HG03025 (cell line): Measurements from ENCODE around the gene RCSD1.
"Not testable (repeated sequence)": the region's sequence is repeated elsewhere in the genome, so short reads cannot be mapped to it uniquely, and the experiment has no call there.

Experiments used
- ATAC-seq: cut with Tn5 transposase; IDR thresholded peaks from one replicate; pipeline ENCODE4 v1.9.1; 2021; ENCODE audit warnings: mild to moderate bottlenecking, moderate library complexity; ENCODE audit not compliant: unreplicated experiment, low FRiP score

RCSD1 gene

DNA sequence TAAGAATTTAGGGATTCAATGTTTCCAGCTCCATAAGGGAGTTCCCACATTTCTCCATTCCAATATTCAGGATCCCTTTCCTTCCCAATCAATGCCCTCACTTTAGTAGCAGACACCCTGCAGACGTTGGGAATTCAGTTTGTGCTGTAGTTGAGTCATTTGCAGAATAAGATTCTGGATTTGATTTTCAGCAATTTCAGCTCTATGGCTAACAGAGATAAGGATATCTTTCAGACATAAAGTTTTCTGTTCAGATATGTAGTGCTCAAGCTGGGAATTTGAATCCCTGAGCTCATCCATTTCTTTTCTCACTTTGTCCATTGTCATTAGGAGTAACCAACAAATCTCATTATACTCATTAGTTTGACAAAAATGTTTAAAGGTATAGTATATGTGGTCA, 104.8 kb downstream of the RCSD1 start:
- no peak for ATAC-seq

DNA sequence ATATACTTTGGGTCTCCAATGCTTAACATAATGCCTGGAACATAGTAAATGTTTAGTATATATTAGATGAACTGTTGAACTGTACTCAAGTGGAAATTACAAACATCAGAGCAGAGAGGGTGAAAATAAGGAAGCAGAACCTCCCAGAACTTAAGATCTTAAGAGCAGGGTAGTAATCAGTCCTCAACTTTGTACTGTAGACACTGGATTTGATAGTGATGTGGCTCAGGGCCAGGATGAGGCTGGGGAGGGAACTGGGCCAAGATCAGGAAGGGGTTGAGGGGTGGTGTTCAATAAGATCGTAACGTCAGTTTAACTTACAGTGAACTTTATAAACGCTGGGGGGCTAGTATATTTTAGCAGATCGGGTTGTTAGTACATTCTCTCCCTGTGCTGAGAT, 107.1 kb downstream of the RCSD1 start:
- no peak for ATAC-seq

DNA sequence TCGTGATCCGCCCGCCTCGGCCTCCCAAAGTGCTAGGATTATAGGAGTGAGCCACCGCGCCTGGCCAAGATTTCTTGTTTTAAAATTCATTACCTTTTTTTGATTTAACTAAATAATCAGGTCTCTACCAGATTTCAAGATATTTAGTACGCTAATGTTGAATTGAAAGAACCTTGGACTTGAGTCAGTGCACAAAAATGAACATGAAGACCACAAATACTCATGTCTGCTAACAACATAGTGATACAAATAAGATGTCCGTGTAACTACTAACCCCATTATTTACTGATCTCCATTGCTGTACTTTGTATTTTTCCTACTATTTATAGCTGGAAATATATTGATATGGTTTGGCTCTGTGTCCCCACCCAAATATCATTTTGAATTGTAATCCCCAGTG, 108.1 kb downstream of the RCSD1 start:
- no peak for ATAC-seq

DNA sequence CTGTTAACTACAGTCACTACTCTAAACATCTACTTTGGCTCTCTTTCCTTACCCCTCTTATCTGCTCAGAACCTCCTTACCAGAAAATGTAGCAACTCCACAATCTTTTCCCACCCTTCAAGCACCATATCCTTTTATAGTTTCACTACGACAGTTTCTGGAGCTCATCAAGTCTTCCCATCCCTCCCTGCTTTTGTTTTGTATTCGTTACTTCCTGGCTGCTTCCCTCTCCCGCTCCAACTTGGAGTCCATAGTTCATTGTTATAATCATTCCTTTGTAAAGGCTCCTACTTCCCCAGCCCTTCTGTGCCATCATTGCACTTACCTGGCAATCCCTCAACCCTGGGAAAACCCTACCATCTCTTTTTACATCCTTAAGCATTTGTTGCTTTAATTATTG, 109.7 kb downstream of the RCSD1 start:
- ATAC-seq = no peak

DNA sequence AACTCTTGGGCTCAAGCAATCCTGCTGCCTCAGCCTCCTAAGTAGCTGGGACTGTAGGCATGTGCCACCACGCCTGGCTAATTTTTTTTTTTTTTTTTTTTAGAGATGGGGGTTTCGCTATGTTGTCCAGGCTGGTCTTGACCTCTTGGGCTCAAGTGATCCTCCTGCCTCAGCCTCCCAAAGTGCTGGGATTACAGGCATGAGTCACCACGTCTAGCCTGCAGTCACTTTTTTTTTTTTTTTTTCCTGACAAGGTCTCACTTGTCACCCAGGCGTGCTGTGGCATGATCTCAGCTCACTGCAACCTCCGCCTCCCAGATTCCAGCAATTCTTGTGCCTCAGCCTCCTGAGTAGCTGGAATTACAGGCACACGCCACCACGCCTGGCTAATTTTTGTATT, 111.1 kb downstream of the RCSD1 start:
- ATAC-seq = not testable (repeated sequence)

DNA sequence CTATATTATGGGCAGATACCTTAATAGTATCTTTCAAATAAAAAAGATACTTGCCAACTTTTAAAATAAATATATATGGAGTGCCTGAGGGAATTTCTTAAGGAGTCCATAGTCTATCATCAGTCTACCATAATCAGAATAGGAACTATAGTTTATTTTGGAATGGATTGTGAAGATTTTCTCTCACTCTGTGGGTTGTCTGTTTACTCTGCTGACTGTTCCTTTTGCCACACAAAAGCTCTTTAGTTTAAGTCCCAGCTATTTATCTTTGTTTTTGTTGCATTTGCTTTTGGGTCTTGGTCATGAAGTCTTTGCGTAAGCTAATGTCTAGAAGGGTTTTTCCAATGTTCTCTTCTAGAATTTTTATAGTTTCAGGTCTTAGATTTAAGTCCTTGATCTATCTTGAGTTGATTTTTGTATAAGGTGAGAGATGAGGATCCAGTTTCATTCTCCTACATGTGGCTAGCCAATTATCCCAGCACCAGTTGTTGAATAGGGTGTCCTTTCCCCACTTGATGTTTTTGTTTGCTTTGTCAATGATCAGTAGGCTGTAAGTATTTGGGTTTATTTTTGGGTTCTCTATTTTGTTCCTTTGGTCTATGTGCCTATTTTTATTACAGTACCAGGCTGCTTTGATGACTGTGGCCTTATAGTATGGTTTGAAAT, 112.5 kb downstream of the RCSD1 start:
- ATAC-seq = not testable (repeated sequence)

DNA sequence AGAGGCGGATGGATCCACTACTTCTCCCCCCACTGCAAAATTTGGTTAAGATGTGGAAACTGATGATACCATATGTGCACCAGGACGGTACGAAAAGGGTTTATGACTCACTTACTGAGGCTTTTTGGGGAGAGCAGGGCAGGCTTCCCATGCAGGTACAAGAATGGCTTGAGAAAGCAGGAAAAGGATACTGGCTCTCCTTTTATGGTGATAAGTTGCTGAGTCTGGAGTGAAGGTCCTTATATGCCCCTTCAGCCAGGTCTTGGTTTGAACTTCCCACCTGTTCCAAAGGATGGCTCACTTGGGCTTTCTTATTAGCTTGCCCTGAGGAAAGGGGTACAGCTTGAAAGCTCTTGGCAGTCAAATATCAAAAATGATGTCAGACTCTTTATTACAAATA, 114.9 kb downstream of the RCSD1 start:
- ATAC-seq = no peak

DNA sequence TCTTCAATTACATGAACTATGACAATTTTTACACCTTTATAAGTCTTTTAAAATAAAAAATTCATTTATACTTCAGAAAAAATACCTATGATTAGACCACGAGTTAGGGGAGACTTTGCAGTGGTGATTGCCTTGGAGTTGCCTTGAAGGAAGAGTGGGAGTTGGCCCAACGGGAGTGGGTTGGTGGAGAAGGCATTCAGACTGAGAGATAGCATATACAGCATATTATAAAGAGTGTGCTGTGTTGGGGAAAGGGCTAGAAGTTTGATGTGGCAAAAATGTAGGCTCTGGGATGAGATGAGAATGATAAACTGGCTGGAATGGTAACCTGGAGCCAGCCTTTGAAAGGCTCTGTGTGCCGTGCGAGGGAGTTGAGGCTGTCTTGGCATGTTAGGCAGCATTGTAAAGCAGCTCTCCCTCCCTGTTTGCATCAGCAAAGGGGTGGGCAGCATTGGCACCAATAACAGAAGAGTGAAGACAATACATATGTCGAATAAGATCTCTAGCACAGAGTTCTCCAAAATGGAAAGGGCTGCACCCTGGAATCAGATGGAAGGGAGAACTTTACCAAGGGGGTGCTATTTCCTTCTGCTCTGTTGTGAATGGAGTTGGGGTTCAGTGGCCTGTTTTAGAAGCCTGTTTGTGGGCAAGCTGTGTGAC, 116.1 kb downstream of the RCSD1 start:
- no peak for ATAC-seq

DNA sequence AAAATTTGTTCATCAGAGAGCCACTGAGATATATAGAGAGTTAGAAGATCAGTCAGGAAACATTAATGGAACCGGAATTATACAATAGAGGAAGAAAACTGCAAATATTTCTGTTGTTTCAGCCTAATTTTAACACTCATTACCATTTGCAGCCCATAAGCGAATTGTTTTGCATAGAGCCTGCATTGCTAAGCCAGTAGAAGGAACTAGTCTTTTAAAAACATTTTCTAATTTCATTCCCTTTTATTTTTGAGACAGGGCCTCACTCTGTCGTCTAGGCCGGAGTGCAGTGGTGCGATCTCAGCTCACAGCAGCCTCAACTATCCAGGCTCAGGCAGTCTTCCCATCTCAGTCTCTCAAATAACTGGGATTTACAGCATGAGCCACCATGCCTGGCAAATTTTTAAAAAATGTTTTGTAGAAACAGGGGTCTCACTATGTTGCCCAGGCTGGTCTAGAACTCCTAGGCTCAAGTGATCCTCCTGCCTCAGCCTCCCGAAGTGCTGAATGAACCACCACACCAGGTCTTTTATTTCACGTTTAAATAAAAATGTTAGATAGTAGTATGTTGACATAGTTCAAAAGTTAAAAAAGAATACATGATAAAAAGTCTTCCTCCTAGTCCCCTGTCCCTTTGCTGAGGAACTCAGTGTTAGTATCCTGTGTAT, 117.1 kb downstream of the RCSD1 start:
- no peak for ATAC-seq

DNA sequence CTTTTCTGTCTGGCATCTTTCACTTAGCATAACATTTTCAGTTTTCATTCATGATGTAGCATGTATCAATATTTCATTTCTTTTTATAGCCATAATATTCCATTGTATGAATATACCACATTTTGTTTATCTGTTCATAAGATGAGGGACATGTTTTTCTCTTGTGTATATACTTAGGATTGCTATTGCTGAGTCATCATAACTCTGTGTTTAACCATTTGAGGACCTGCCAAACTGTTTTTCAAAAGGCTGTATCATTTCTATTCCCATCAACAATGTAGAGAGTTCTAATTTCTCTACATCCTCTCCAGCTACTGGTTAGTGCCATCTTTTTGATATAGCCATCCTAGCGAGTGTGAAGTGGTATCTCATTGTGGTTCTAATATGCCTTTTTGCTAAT, 118.0 kb downstream of the RCSD1 start:
- ATAC-seq = no peak

DNA sequence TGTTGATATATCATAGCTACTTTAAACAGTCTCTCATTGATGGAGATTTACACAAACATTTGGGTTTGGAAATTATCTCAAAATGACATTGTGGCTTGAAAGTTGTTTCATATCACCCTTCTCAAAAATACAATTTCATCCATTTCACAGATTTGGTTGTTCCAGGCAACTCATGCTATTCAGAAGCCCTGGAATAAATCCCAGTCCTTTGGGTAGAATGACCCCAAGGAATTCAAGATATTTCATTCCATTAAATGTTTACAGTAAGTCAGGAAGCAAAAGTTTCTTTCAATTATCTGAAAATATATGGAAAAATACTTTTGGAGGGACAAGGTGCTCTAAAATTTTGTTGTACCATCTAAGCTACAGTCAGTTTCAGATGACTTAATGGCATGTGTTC, 118.9 kb downstream of the RCSD1 start:
- ATAC-seq = no peak

DNA sequence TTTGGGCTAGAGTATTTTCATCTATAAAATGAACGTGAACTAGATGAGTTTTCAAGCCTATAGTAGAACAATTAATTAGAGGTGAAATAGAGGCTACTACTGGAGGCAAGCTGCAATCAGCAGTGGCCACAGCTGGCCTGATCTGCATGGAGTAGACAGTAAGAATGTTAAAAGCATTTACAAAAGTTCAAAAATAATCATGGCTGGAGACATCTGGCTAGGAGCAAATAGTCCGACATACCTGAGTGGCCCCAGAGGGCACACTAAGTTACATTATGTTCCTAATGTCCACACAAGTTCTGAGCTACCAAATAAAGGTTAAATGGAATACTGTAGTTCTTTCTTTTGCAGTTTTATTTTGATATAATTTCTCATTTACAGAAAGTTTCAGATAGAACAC, 119.7 kb downstream of the RCSD1 start:
- no peak for ATAC-seq

DNA sequence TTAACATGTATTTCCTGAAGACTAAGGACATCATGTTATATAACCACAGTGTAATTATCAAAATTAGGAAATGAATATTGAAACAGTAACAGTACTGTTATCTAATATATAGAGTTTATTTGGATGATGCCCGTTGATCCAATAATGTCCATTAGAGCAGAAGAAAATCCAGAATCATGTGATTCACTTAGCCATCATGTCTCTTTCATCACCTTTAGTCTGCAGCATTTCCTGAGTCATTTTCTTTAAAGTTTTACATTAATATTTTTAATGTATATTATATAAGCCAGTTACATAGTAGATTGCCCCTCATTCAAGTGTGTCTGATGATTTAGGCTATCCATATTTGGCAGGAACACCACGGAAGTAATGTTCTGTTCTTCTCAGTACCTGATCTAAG, 120.6 kb downstream of the RCSD1 start:
- ATAC-seq = no peak

DNA sequence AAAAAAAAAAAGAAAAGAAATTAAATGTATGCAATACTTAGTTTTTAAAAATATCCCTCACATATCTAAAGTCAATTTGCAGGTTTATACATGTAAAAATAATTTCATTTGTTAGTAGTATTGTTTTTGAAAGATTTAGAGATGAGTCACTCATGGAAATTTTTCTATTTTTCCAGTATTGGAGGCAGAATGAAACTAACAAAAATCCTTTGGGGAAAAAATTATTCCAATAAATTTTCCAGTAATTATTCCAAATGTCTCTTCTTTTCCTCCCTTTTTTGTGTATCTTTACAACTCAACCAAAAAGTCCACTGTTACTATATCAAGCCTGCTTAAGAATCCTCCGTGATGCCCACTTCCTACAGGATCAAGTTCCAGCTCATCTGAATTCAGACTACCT, 121.6 kb downstream of the RCSD1 start:
- ATAC-seq = no peak

DNA sequence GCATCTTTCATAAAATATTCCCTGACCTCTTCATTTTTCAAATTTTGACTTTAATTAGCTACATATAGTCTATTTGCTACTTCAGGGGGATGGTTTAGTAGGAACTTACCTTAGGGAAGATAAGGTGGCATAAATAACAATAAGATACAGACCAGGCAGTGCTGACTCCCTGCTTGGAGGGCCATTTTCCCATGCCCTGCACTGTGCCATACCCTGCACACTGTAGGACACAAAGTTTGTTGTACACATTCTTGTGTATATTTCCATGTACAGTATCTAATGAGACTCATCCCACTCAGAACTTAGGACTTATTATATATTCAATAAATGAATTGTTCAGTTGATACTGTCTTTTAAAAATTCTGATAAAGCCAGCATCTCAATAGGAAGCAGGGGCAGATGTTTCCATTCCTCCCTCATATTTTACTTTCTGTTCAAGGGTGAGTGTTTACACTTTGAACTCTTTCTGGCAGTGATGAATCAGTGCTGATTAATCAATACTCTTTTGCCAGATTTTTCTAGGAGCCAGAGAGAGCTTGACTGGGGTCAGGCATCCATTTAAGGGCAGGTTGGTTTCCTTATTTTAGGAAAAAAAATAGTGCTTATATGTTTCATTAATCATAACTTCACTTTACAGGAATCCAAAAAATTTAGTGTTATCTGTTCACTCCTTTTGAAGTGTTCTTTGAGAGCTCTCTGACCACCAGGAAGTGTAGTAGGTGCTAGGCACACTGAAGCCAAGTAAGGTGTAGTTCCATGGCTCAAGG, 122.4 kb downstream of the RCSD1 start:
- ATAC-seq = no peak

DNA sequence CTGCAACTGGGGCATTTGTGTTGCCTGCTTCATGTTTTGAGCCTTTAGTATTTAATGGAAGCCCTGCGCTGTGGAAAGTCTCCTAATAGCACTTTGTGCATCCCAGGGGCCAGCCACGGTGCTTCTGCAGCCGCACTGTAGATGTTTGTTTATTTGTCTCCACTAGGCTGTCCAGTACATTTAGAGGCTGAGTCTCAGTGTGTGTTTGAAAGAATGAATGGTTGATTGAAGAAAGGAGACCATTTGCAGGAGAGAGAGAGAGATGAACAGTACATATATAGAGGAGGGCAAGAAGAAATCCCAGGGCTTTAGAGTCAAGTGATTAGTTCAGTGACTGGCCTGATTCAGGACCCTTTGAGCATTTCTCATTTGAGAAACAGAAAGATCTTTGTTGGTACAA, 125.6 kb downstream of the RCSD1 start:
- ATAC-seq = no peak
